ENCODE data around the gene AFAP1. TPM values are rescaled to one million over a fixed set of nuclear protein-coding genes. Genes with fewer than 3 reads are reported as not detected.

Gene AFAP1
- total RNA-seq, 4 donors from 2014 or later: 25.1 to 56.9 (median 26.4) TPM

DNA sequence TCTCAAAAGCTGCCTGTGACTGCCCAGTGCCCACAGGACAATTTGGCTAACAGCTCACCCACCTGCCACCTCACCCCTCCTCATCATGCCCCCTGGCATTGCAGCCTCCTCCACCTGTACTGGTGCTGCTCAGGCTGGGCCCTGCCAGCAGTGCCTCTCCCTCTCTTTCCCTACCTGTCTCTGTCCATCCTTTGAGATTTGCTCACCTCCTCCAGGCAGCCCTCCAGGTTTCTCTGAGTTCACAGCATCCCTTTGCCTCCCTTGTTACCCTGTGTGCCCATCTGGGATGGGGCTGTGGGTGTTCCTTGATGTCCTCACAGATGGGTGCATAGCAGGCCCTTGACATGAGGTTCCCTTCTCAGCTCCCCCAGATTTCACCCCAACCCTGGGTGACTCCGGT, 224.9 kb downstream of the AFAP1 start:
- in situ Hi-C loops (cut with MboI; ENCODE audit: low pct_ligation_motif_present in 1 of 4, low pct_unique_long_range_greater_than_20kb in 1 of 4, low sequenced_read_pairs in 3 of 4) (loop anchor here in 2 of 4 donors (25.0 kb wide), 1 partner anchor 527 kb away; the partner anchor contains the start of gene SORCS2 (in 2 of the 2)), intact Hi-C loops (cut with DNase I; ENCODE audit: low total_unique reads) (loop anchor here (5.0 kb wide), 1 partner anchor 582 kb away; no protein-coding TSS in a partner anchor)
- 78% methylated on average over 1 of the region's 1 CpG; no CpG with 5 or more reads in 1 of the 2 donors for WGBS, 2 donors (ENCODE audit: low coverage in 1 of 2)
- peaks cover 6% of the 10 kb centered on the region for H3K27me3 ChIP-seq
- no peak for DNase-seq
- H3K4me1 ChIP-seq: no peaks in the 10 kb centered on the region
- no peaks in the 10 kb centered on the region for H3K9me3 ChIP-seq
- H3K27ac ChIP-seq: no peak overlapping the region
- no peaks in the 10 kb centered on the region for H3K36me3 ChIP-seq
- no peak overlapping the region for H3K4me3 ChIP-seq
- TF ChIP-seq, protein P1, sequence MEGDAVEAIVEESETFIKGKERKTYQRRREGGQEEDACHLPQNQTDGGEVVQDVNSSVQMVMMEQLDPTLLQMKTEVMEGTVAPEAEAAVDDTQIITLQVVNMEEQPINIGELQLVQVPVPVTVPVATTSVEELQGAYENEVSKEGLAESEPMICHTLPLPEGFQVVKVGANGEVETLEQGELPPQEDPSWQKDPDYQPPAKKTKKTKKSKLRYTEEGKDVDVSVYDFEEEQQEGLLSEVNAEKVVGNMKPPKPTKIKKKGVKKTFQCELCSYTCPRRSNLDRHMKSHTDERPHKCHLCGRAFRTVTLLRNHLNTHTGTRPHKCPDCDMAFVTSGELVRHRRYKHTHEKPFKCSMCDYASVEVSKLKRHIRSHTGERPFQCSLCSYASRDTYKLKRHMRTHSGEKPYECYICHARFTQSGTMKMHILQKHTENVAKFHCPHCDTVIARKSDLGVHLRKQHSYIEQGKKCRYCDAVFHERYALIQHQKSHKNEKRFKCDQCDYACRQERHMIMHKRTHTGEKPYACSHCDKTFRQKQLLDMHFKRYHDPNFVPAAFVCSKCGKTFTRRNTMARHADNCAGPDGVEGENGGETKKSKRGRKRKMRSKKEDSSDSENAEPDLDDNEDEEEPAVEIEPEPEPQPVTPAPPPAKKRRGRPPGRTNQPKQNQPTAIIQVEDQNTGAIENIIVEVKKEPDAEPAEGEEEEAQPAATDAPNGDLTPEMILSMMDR (IDR thresholded peaks at IDR 0.05): no peak
- no peak for TF ChIP-seq EP300 (IDR thresholded peaks at IDR 0.05; ENCODE audit: low read depth)
- no peak for TF ChIP-seq POLR2A (IDR thresholded peaks at IDR 0.05)
- TF ChIP-seq POLR2AphosphoS5 (IDR thresholded peaks at IDR 0.05): no peak

DNA sequence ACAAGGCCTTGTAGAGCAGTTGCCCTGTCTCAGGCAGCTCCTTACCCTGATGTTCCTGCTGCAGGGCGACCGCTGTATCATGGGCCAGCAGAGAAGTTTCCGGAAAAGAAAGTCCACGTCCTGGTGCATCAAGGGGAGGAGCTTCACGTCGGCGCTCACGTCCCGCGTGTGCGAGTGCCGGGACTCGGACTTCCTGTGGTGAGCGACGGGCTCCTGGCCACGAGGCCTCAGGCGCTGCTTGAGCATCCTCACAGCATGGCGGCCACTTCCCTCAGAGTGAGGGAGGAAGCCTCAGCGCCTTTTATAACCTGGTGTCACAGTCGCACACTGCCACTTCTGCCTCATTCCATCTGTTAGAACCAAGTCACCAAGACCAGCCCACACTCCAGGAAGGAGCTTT, 225.5 kb downstream of the AFAP1 start:
- Histone ChIP-seq H3K27me3 (peaks cover 5% of the 10 kb centered on the region), H3K4me3 (no peak overlapping the region), H3K36me3 (no peaks in the 10 kb centered on the region), H3K9me3 (no peaks in the 10 kb centered on the region), H3K27ac (no peak overlapping the region), H3K4me1 (no peaks in the 10 kb centered on the region)
- intact Hi-C loops (cut with DNase I; ENCODE audit: low total_unique reads) (loop anchor here (5.0 kb wide), 1 partner anchor 582 kb away; no protein-coding TSS in a partner anchor), in situ Hi-C loops (cut with MboI; ENCODE audit: low pct_ligation_motif_present in 1 of 4, low pct_unique_long_range_greater_than_20kb in 1 of 4, low sequenced_read_pairs in 3 of 4) (loop anchor here in 2 of 4 donors (25.0 kb wide), 1 partner anchor 527 kb away; the partner anchor contains the start of gene SORCS2 (in 2 of the 2))
- TF ChIP-seq EP300 (IDR thresholded peaks at IDR 0.05; ENCODE audit: low read depth): no peak
- TF ChIP-seq, protein P1 (IDR thresholded peaks at IDR 0.05): no peak
- no peak for TF ChIP-seq POLR2A (IDR thresholded peaks at IDR 0.05)
- no peak for TF ChIP-seq POLR2AphosphoS5 (IDR thresholded peaks at IDR 0.05)
- no peak for DNase-seq
- 97% methylated on average over 20 of the region's 20 CpGs; no CpG with 5 or more reads in 1 of the 2 donors for WGBS, 2 donors (ENCODE audit: low coverage in 1 of 2)

DNA sequence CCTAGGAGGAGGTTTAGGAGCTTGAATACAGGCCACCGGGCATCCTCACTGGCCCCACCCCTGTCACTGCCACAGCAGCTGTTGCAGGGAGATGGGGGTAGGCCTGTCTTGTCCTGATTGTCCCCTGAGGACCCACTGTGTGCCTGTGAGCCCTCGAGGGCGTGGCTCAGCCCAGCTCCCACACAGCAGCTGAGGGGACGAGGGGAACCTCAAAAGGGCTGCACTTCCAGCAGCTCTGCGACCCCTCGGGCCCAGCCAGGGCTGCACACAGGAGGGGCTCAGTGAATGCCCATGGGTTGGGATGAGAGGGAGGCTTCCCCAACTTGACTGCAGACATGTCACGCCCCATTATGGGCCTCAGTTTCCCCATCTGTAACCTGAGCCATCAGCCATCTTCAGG, 225.9 kb downstream of the AFAP1 start:
- Histone ChIP-seq H3K36me3 (no peaks in the 10 kb centered on the region), H3K4me3 (no peak overlapping the region), H3K9me3 (no peaks in the 10 kb centered on the region), H3K4me1 (no peaks in the 10 kb centered on the region), H3K27ac (no peak overlapping the region), H3K27me3 (peaks cover under 1% of the 10 kb centered on the region)
- WGBS, 2 donors (ENCODE audit: low coverage in 1 of 2): 83% methylated on average over 7 of the region's 7 CpGs; no CpG with 5 or more reads in 1 of the 2 donors
- in situ Hi-C loops (cut with MboI; ENCODE audit: low pct_ligation_motif_present in 1 of 4, low pct_unique_long_range_greater_than_20kb in 1 of 4, low sequenced_read_pairs in 3 of 4) (loop anchor here in 2 of 4 donors (25.0 kb wide), 1 partner anchor 526 kb away; the partner anchor contains the start of gene SORCS2 (in 2 of the 2)), intact Hi-C loops (cut with DNase I; ENCODE audit: low total_unique reads) (loop anchor here (5.0 kb wide), 1 partner anchor 581 kb away; no protein-coding TSS in a partner anchor)
- TF ChIP-seq, protein P1 (IDR thresholded peaks at IDR 0.05): no peak
- TF ChIP-seq POLR2A (IDR thresholded peaks at IDR 0.05): no peak
- TF ChIP-seq POLR2AphosphoS5 (IDR thresholded peaks at IDR 0.05): no peak
- TF ChIP-seq EP300 (IDR thresholded peaks at IDR 0.05; ENCODE audit: low read depth): no peak
- no peak for DNase-seq

DNA sequence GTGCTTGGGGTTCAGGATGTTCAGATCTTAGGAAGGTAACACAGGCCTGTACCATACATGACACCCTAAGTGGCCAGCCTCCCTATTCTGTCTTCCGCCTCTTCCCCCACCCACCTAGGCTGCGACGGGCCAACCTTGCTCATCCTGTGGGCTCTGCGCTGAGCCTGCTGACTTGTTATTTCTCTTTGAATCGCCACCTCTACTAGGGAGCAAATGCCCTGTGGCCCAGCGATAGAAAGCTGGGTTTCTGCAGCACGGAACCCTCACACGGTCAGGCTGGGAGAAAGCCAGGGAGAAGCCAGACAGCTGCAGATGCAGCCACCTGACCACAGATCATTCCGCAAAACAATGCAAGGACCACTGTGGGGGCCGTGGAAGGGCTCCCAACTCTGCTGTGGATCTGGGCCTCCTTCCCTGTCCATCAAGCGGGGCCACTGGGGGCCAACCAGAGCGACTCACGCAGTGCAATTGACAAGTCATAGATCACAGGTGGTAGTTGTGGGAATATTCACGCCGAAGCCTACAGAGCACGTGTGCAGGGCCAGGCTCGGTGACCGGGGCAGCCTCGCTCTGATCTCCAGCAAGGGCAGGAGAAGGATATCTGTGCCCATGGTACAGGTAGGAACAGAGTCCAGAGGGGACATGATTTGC, 227.5 kb downstream of the AFAP1 start:
- Histone ChIP-seq H3K4me3 (no peak overlapping the region), H3K36me3 (no peaks in the 10 kb centered on the region), H3K9me3 (no peaks in the 10 kb centered on the region), H3K4me1 (no peaks in the 10 kb centered on the region), H3K27ac (no peak overlapping the region), H3K27me3 (no peaks in the 10 kb centered on the region)
- TF ChIP-seq POLR2A (IDR thresholded peaks at IDR 0.05): no peak
- WGBS, 2 donors (ENCODE audit: low coverage in 1 of 2): 60 to 89% methylated on average over 1 to 19 of the region's 19 CpGs
- DNase-seq: no peak
- intact Hi-C loops (cut with DNase I; ENCODE audit: low total_unique reads) (loop anchor here (5.0 kb wide), 1 partner anchor 580 kb away; no protein-coding TSS in a partner anchor), in situ Hi-C loops (cut with MboI; ENCODE audit: low pct_ligation_motif_present in 1 of 4, low pct_unique_long_range_greater_than_20kb in 1 of 4, low sequenced_read_pairs in 3 of 4) (loop anchor here in 2 of 4 donors (25.0 kb wide), 1 partner anchor 525 kb away; the partner anchor contains the start of gene SORCS2 (in 2 of the 2))

Data from transverse colon (tissue), 4 donors.